Measurements from ENCODE around the gene PTDSS2. TPM values are rescaled to one million over a fixed set of nuclear protein-coding genes. Genes with fewer than 3 reads are reported as not detected.

Gene PTDSS2
- total RNA-seq, 4 donors from 2014 or later, result 21.0 to 42.7 (median 31.7) TPM

DNA sequence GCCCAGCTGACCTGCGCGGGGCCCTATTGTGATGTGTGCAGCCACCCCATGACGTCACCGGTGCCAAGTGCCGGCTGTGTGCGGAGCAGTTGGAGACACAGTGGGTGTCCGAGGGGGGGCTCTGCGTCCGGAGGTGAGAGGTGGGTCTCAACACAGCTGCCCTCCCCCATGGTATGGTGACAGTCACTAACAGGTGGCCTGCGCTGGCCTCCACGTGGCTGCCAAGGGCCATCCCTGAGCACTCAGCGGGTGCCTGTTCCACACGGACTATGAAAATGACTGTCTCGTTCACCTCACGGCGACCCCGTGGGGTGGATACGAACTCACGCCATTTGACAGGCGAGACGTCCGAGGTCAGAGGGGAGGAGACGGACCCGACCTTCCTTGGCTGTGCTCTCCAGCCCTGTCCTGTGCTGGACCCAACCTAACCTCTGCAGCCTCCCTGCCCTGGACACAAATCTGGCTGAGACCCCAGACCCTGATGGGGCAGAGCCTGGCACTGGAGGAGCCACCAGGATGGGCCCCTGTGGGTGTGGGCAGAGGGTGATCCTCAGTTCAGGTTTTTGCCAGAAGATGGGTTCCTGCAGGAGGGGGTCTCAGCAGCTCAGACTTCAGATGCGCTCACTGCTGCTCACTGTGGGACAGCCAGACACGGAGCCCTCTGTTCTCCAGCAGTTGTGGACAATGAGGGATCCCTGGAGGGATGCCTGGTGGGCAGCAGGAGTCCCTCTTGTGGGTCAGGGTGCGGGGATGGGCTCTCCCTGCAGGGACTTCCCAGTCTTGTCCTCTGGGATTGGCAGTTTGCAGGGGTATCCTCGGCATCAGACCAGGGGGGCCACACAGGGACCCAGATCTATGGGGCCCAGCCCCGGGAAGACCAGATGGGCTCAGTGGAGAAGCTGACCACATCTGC is 79.0 kb downstream of the PTDSS2 start:
- DNase-seq, result peak in 1 of 3 donors; percentile 37
- Histone ChIP-seq H3K9me3 (no peaks in the 10 kb centered on the region), H3K27ac (no peak overlapping the region), H3K27me3 (no peaks in the 10 kb centered on the region), H3K4me3 (no peak overlapping the region), H3K36me3 (peaks cover 0 to 26% (median 0%) of the 10 kb centered on the region in 3 donors), H3K4me1 (peaks cover 0 to 8% (median 2%) of the 10 kb centered on the region in 4 donors)
- no peak for TF ChIP-seq POLR2A (IDR thresholded peaks at IDR 0.05)
- TF ChIP-seq, protein P1, sequence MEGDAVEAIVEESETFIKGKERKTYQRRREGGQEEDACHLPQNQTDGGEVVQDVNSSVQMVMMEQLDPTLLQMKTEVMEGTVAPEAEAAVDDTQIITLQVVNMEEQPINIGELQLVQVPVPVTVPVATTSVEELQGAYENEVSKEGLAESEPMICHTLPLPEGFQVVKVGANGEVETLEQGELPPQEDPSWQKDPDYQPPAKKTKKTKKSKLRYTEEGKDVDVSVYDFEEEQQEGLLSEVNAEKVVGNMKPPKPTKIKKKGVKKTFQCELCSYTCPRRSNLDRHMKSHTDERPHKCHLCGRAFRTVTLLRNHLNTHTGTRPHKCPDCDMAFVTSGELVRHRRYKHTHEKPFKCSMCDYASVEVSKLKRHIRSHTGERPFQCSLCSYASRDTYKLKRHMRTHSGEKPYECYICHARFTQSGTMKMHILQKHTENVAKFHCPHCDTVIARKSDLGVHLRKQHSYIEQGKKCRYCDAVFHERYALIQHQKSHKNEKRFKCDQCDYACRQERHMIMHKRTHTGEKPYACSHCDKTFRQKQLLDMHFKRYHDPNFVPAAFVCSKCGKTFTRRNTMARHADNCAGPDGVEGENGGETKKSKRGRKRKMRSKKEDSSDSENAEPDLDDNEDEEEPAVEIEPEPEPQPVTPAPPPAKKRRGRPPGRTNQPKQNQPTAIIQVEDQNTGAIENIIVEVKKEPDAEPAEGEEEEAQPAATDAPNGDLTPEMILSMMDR (IDR thresholded peaks at IDR 0.05), result no peak

DNA sequence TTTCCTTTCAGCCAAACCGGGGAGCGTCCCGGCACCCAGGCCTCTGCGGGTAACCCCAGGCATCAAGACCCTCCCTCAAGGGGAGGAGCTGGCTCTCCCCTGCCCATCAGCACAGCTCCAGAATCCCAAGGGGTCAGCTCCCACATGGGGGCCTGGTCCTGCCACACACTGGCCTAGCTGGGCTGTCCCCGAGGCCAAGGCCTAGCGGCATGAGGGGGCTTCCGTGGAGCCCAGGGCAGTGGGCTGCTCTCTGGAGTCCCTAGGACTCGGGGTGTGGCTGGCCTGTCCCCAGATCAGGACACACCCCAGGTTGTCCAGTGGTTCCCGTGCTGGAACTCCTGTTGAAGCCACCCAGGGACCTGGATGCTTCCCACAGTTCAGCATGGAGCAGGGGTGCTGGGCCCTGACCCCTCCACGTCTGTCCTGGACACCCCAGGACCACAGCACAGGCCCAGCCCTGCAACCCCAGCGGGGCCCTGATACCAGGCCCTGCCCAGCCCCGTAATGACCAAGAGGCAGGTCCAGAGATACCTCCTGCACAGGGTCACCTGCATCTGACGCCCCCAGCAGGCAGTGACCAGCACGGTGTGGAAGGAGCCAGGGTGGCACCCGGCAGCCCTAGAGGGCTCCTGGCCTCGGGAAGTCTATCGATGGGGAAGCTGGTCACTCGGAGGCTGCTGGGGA is 79.8 kb downstream of the PTDSS2 start:
- no peak overlapping the region for H3K4me3 ChIP-seq
- no peaks in the 10 kb centered on the region for H3K27me3 ChIP-seq
- TF ChIP-seq POLR2A (IDR thresholded peaks at IDR 0.05), result no peak
- TF ChIP-seq, protein P1 (IDR thresholded peaks at IDR 0.05), result no peak
- peaks cover 0 to 26% (median 0%) of the 10 kb centered on the region in 3 donors for H3K36me3 ChIP-seq
- H3K9me3 ChIP-seq, result no peaks in the 10 kb centered on the region
- H3K27ac ChIP-seq, result no peak overlapping the region
- H3K4me1 ChIP-seq, result peaks cover 0 to 16% (median 9%) of the 10 kb centered on the region in 4 donors
- DNase-seq, result peak in 1 of 3 donors; percentile 44

DNA sequence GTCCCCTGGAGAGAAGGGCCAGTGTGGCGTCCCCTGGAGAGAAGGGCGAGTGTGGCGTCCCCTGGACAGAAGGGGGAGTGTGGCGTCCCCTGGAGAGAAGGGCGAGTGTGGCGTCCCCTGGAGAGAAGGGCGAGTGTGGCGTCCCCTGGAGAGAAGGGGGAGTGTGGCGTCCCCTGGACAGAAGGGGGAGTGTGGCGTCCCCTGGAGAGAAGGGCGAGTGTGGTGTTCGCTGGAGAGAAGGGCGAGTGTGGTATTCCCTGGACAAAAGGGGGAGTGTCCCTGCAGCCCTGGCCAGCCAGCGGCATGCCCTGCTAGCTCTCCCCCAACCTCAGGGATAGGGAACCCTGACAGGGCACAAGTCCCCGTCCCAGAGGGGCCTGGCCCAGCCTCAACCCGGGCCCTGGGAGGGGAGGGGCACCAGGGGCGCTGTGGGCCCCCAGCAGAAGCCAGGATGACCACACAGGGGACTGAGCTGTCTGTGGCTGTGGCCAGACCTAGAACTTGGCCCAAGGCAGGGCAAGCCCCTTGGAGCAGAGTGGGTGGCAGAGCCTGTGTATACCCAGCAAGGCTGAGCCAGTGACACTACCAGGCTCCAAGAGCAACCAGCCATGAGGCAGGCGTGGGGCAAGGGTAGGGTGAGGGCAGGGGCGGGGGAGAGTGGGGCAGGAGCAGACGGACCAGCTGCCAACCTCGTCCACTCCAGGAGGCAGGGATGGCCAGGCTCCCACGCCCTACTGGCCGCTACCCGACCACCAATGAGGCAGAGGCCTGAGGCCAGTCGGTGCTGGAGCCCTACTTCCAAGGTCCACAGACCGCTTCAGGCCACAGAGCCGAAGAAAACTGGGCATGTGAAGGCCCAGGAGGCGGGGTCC is 81.1 kb downstream of the PTDSS2 start:
- no peak overlapping the region for H3K27ac ChIP-seq
- no peaks in the 10 kb centered on the region for H3K9me3 ChIP-seq
- H3K27me3 ChIP-seq, result no peaks in the 10 kb centered on the region
- peaks cover 0 to 26% (median 0%) of the 10 kb centered on the region in 3 donors for H3K36me3 ChIP-seq
- no peak for TF ChIP-seq POLR2A (IDR thresholded peaks at IDR 0.05)
- TF ChIP-seq, protein P1 (IDR thresholded peaks at IDR 0.05), result no peak
- no peak overlapping the region for H3K4me3 ChIP-seq
- DNase-seq, result peak in 1 of 3 donors; percentile 41
- peaks cover 0 to 20% (median 10%) of the 10 kb centered on the region in 4 donors for H3K4me1 ChIP-seq

DNA sequence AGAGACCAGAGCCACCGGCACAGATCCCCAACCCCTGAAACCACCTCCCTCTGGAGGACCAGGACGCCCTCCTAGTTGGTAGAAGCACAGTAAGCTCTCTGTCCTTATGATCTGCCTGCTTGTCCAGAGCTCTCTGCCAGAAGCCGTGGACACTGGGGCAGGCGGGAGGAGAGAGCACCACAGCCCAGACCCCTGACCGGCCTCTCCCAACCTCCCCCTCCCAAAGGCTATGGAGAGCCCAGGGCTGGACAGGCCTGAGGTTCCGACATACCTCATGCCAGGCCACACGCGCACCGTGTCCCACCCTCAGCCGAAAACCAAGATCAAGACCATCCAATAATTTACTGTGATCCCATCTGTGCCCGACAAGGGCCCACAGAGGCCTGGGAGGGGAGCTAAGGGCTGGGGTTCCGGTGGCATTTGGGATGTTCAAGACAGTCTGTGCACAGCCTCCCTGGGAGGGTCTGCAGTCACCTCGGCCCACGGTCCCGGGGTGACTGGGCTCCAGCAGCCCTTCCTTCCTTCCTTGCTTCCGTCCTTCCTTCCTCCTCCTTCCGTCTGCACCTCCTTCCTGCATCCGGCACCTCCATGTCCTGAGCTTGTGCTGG is 81.9 kb downstream of the PTDSS2 start:
- TF ChIP-seq, protein P1 (IDR thresholded peaks at IDR 0.05), result no peak
- TF ChIP-seq POLR2A (IDR thresholded peaks at IDR 0.05), result no peak
- peak in 1 of 3 donors; percentile 40 for DNase-seq
- Histone ChIP-seq H3K4me1 (peaks cover 0 to 23% (median 15%) of the 10 kb centered on the region in 4 donors), H3K36me3 (peaks cover 0 to 26% (median 0%) of the 10 kb centered on the region in 3 donors), H3K27me3 (no peaks in the 10 kb centered on the region), H3K9me3 (no peaks in the 10 kb centered on the region), H3K4me3 (no peak overlapping the region), H3K27ac (no peak overlapping the region)

All from Peyer's patch (tissue), 4 donors.